Fibroblast of skin of abdomen (primary cell): ENCODE measurements around the gene OPRPN. TPM values are rescaled to one million over a fixed set of nuclear protein-coding genes. Genes with fewer than 3 reads are reported as not detected.
A peak's percentile ranks its signal among the peaks of the same experiment; 100 is the strongest.

Experiments used
- DNase-seq: peaks from one replicate; pipeline ENCODE4 v3.0.0-alpha.2; 2013
- polyA plus RNA-seq, 2 experiments: library from polyadenylated mRNA; unstranded; fragments of 120-200 nt; gene quantifications; one replicate each; pipeline ENCODE4 v1.2.1, GENCODE V29; 2013; ENCODE audit not compliant: insufficient read length in 2 of 2

The OPRPN gene
- polyA plus RNA-seq (2013, experiment 1 of 2; ENCODE audit: insufficient read length), result not detected
- polyA plus RNA-seq (2013, experiment 2 of 2; ENCODE audit: insufficient read length), result not detected

GRCh38 chr4:70397580-70397979, at the start of gene OPRPN:
Gene OPRPN (plus strand): TSS chr4:70397940. CDS start chr4:70399286, 1,346 bp downstream.
- no peak for DNase-seq

- DNase-seq, result no peak
These were observed 41.6 kb upstream of the OPRPN start for GRCh38 chr4:70356185-70356584.

GRCh38 chr4:70359115-70359661, 38.6 kb upstream of the OPRPN start:
- no peak for DNase-seq

GRCh38 chr4:70360460-70360859, 37.3 kb upstream of the OPRPN start, which contains the start of gene SMR3A:
Gene SMR3A (plus strand): TSS chr4:70360760. CDS start chr4:70362116, 1,356 bp downstream.
- DNase-seq, result no peak

GRCh38 chr4:70364002-70364401, 33.7 kb upstream of the OPRPN start:
- DNase-seq, result no peak

- peak; percentile 2 for DNase-seq
These were observed 32.3 kb upstream of the OPRPN start for GRCh38 chr4:70365479-70365878.

GRCh38 chr4:70367813-70368212, 29.9 kb upstream of the OPRPN start:
- DNase-seq, result no peak

- DNase-seq, result no peak
These were observed 25.8 kb upstream of the OPRPN start for GRCh38 chr4:70371987-70372386.

GRCh38 chr4:70372760-70373159, 25.0 kb upstream of the OPRPN start:
- no peak for DNase-seq

GRCh38 chr4:70380578-70380977, 17.2 kb upstream of the OPRPN start:
- DNase-seq, result no peak

GRCh38 chr4:70382691-70383181, 15.0 kb upstream of the OPRPN start, which contains the start of gene SMR3B:
Gene SMR3B (plus strand): TSS chr4:70383131. CDS start chr4:70384511, 1,380 bp downstream.
- no peak for DNase-seq

- no peak for DNase-seq
These were observed 5.5 kb upstream of the OPRPN start for GRCh38 chr4:70392057-70392776.

GRCh38 chr4:70399319-70399718, 1.6 kb downstream of the OPRPN start:
- DNase-seq, result no peak

- DNase-seq, result no peak
These were observed 5.0 kb downstream of the OPRPN start for GRCh38 chr4:70402762-70403161.

GRCh38 chr4:70405765-70406164, 8.0 kb downstream of the OPRPN start:
- DNase-seq, result no peak

- no peak for DNase-seq
These were observed 27.6 kb downstream of the OPRPN start for GRCh38 chr4:70425306-70425705.

- DNase-seq, result no peak
These were observed 29.0 kb downstream of the OPRPN start for GRCh38 chr4:70426789-70427188.

GRCh38 chr4:70437197-70437596, 39.5 kb downstream of the OPRPN start:
- no peak for DNase-seq

GRCh38 chr4:70442474-70442873, 44.7 kb downstream of the OPRPN start:
- no peak for DNase-seq

GRCh38 chr4:70443329-70443728, 45.6 kb downstream of the OPRPN start:
- DNase-seq, result no peak

GRCh38 chr4:70449220-70449619, 51.5 kb downstream of the OPRPN start:
- no peak for DNase-seq

- DNase-seq, result no peak
These were observed 55.2 kb downstream of the OPRPN start for GRCh38 chr4:70452946-70453345.
